ENCODE measurements around the gene DDX5. TPM values are rescaled to one million over a fixed set of nuclear protein-coding genes. Genes with fewer than 3 reads are reported as not detected.

The DDX5 gene
- total and polyA plus RNA-seq, 2 of the 13 experiments (the other 11 are each of a cell fraction or from before 2014, with no cell fraction given): 503 to 684 TPM

DNA sequence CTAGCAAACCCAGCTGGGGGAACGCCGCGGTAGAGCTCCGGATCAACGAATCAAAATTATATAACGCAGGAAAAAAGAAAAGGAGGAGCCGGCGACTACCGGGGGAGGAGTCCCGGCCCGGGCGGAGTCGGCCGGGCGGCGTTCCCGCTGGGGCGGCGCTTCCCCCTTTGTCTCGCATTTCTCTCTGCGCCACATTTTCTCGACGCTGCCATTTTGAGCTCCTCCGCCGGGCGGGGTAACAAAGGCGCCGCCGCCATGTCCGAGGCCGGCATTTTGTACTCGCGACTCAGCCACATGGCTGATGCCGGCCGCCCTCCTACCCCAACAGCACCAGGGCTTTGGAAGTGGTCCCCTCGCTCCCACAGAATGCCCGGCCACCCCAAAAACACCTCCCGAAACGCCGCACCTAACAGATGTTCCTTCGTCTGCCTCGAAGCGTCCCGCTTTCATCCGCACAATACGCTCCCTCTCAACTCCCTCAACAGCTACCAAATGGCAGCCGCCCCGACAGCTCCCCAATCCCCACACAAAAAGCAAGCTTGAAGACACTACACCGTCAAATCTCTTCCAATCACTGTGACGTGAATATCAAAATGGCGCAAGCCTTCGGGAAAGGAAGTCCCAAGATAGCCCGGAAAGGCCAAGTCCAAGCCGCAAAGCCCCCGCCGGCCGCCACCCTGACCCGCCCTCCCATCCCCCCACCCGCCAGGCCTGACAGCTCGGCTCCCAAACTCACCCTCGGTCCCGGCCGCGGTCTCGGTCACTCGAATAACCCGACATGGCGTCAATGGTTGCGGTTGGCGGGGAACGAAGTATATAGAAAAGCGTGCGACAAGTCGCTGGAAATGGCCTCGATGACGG is 519 bp downstream of the DDX5 start (continued):
- TF ChIP-seq, protein P1, sequence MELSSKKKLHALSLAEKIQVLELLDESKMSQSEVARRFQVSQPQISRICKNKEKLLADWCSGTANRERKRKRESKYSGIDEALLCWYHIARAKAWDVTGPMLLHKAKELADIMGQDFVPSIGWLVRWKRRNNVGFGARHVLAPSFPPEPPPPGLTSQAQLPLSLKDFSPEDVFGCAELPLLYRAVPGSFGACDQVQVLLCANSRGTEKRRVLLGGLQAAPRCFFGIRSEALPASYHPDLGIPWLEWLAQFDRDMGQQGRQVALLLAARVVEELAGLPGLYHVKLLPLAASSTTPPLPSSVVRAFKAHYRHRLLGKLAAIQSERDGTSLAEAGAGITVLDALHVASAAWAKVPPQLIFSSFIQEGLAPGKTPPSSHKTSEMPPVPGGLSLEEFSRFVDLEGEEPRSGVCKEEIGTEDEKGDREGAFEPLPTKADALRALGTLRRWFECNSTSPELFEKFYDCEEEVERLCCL (CRISPR knock-in tag; IDR thresholded peaks at IDR 0.05; ENCODE audit: borderline replicate concordance): no peak; the same call in 1 of the 2 replicates
- TF ChIP-seq RORA (CRISPR knock-in tag; IDR thresholded peaks at IDR 0.05) (no peak), ZNF260 (CRISPR knock-in tag; IDR thresholded peaks at IDR 0.05; ENCODE audit: borderline replicate concordance, low read depth) (no peak), SMAD3 (CRISPR knock-in tag; IDR thresholded peaks at IDR 0.05) (peak; percentile 63; the same call in 1 of the 2 replicates)
- TF ChIP-seq, protein P2, sequence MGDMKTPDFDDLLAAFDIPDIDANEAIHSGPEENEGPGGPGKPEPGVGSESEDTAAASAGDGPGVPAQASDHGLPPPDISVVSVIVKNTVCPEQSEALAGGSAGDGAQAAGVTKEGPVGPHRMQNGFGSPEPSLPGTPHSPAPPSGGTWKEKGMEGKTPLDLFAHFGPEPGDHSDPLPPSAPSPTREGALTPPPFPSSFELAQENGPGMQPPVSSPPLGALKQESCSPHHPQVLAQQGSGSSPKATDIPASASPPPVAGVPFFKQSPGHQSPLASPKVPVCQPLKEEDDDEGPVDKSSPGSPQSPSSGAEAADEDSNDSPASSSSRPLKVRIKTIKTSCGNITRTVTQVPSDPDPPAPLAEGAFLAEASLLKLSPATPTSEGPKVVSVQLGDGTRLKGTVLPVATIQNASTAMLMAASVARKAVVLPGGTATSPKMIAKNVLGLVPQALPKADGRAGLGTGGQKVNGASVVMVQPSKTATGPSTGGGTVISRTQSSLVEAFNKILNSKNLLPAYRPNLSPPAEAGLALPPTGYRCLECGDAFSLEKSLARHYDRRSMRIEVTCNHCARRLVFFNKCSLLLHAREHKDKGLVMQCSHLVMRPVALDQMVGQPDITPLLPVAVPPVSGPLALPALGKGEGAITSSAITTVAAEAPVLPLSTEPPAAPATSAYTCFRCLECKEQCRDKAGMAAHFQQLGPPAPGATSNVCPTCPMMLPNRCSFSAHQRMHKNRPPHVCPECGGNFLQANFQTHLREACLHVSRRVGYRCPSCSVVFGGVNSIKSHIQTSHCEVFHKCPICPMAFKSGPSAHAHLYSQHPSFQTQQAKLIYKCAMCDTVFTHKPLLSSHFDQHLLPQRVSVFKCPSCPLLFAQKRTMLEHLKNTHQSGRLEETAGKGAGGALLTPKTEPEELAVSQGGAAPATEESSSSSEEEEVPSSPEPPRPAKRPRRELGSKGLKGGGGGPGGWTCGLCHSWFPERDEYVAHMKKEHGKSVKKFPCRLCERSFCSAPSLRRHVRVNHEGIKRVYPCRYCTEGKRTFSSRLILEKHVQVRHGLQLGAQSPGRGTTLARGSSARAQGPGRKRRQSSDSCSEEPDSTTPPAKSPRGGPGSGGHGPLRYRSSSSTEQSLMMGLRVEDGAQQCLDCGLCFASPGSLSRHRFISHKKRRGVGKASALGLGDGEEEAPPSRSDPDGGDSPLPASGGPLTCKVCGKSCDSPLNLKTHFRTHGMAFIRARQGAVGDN (CRISPR knock-in tag; IDR thresholded peaks at IDR 0.05): peak; percentile 79
- TF ChIP-seq, protein P3, sequence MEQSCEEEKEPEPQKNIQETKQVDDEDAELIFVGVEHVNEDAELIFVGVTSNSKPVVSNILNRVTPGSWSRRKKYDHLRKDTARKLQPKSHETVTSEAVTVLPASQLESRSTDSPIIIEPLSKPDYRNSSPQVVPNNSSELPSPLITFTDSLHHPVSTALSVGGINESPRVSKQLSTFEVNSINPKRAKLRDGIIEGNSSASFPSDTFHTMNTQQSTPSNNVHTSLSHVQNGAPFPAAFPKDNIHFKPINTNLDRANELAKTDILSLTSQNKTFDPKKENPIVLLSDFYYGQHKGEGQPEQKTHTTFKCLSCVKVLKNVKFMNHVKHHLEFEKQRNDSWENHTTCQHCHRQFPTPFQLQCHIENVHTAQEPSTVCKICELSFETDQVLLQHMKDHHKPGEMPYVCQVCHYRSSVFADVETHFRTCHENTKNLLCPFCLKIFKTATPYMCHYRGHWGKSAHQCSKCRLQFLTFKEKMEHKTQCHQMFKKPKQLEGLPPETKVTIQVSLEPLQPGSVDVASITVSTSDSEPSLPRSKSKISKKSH (CRISPR knock-in tag; IDR thresholded peaks at IDR 0.05; ENCODE audit: borderline replicate concordance): peak; percentile 60; the same call in 1 of the 2 replicates
- TF ChIP-seq, protein P4, sequence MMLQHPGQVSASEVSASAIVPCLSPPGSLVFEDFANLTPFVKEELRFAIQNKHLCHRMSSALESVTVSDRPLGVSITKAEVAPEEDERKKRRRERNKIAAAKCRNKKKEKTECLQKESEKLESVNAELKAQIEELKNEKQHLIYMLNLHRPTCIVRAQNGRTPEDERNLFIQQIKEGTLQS (CRISPR knock-in tag; IDR thresholded peaks at IDR 0.05): no peak
- TF ChIP-seq, protein P5, sequence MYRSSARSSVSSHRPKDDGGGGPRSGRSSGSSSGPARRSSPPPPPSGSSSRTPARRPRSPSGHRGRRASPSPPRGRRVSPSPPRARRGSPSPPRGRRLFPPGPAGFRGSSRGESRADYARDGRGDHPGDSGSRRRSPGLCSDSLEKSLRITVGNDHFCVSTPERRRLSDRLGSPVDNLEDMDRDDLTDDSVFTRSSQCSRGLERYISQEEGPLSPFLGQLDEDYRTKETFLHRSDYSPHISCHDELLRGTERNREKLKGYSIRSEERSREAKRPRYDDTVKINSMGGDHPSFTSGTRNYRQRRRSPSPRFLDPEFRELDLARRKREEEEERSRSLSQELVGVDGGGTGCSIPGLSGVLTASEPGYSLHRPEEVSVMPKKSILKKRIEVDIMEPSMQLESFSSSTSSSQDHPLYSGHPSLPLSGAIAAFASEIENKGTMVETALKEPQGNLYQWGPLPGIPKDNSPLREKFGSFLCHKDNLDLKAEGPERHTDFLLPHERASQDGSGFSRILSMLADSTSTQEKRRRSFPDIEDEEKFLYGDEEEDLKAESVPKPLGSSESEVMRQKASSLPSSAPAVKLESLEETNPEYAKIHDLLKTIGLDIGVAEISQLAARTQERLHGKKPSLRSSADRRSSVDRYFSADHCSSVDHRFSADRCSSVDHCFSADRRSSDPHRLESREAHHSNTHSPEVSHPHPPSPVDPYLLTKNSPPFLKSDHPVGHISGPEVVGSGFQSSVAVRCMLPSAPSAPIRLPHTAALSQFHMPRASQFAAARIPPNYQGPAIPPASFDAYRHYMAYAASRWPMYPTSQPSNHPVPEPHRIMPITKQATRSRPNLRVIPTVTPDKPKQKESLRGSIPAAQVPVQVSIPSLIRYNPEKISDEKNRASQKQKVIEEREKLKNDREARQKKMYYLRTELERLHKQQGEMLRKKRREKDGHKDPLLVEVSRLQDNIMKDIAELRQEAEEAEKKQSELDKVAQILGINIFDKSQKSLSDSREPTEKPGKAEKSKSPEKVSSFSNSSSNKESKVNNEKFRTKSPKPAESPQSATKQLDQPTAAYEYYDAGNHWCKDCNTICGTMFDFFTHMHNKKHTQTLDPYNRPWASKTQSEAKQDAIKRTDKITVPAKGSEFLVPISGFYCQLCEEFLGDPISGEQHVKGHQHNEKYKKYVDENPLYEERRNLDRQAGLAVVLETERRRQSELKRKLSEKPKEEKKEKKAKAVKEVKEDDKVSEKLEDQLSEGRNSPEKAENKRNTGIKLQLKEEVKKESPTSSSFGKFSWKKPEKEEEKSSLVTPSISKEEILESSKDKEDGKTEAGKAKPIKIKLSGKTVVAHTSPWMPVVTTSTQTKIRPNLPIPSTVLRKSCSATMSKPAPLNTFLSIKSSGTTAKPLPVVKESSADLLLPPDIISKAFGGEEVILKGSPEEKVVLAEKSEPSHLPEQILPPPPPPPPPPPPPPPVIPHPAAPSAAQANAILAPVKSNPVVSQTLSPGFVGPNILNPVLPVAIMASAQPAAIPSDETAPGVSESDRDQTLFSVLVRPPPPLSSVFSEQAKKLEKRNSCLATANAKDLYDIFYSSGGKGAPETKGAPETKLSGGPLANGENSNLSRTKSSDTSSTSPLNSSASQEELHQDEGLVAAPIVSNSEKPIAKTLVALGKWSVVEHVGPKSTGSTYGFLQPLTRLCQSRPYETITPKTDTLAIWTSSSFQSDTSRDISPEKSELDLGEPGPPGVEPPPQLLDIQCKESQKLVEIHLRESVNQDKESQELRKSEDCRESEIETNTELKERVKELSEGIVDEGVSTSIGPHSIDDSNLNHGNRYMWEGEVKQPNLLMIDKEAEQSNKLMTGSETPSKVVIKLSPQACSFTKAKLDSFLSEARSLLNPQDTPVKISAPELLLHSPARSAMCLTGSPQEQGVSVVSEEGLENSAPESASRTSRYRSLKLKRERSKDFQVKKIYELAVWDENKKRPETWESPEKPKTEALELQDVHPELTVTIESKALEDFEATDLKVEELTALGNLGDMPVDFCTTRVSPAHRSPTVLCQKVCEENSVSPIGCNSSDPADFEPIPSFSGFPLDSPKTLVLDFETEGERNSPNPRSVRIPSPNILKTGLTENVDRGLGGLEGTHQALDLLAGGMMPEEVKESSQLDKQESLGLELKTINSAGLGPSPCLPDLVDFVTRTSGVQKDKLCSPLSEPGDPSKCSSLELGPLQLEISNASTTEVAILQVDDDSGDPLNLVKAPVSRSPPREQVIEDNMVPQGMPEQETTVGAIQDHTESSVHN (CRISPR knock-in tag; IDR thresholded peaks at IDR 0.05): no peak
- TF ChIP-seq, protein P6, sequence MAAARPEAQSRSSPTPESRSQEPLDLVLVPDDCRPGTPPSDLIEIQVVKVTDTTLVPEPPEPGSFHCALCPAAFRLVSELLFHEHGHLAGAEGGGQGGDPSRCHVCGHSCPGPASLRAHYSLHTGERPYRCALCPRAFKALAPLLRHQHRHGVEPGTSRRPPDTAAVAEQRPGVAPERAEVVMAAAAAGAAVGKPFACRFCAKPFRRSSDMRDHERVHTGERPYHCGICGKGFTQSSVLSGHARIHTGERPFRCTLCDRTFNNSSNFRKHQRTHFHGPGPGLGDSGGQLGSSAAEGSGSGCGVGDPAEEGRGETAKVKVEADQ (CRISPR knock-in tag; IDR thresholded peaks at IDR 0.05; ENCODE audit: borderline replicate concordance): no peak

Measured in HepG2 (cell line).